K562 (cell line): ENCODE measurements around the gene NBEAL1. TPM values are rescaled to one million over a fixed set of nuclear protein-coding genes. Genes with fewer than 3 reads are reported as not detected.
"Not testable (repeated sequence)": the region's sequence is repeated elsewhere in the genome, so short reads cannot be mapped to it uniquely, and the experiment has no call there.

ENCODE experiments used
- ATAC-seq: fragments of 200-7000 bp; cut with Tn5 transposase; 3 replicates; pipeline ENCODE4 v1.9.1; 2020; ENCODE audit warnings: moderate library complexity
- BruUV-seq: library from RNA; stranded (reverse); fragments of 400-500 nt; replicated peaks from 2 replicates; lab custom pipeline; 2021; lab: Mats Ljungman, UMichigan
- CTCF ChIA-PET: fragments of 300-600 bp; formaldehyde crosslinking; extraction: SDS; loops from one replicate; lab custom pipeline; 2021; ENCODE audit warnings: low intra/inter-chr PET ratio; lab: Yijun Ruan, JAX
- POLR2A ChIA-PET: fragments of 300-600, 350-650 bp; sonication (Branson Sonifier 250); formaldehyde crosslinking; extraction: SDS; loops from one replicate; lab custom pipeline; 2021; ENCODE audit warnings: antibody characterized with exemption, inconsistent platforms; lab: Yijun Ruan, JAX
- DNase-seq, 4 experiments: peaks; one replicate each; pipeline versions ENCODE4 v3.0.0 to v3.0.0-alpha.2; 2011 to 2018; ENCODE audit warnings: low spot score in 3 of 4, mixed read lengths in 3 of 4; ENCODE audit errors: extremely low read depth in 1 of 4
- FAIRE-seq: peaks from 2 replicates; lab custom pipeline; 2011; peaks lifted over from hg19 to GRCh38; lab: Jason Lieb, UNC
- H2AFZ ChIP-seq: 2 replicates; pipeline ENCODE4 v1.6.0; 2011; ENCODE audit warnings: low read depth, low read length, control low read depth, inconsistent platforms
- H3K27ac ChIP-seq: fragments of 200-600 bp; 3 replicates; pipeline ENCODE4 v1.8.0; 2011; ENCODE audit warnings: low read depth, mild to moderate bottlenecking, control low read depth, inconsistent platforms, low read length, moderate library complexity, mixed read lengths; ENCODE audit errors: extremely low read depth
- H3K27me3 ChIP-seq, 2 experiments: fragments of 300-600 bp in 1 of 2; 2 replicates in 1 of 2; 3 replicates in 1 of 2; pipeline versions ENCODE4 v1.6.0 to v1.8.0; 2011; ENCODE audit warnings: inconsistent platforms in 2 of 2, low read length in 2 of 2, mild to moderate bottlenecking in 1 of 2, mixed read lengths in 1 of 2, moderate library complexity in 1 of 2; ENCODE audit not compliant: control insufficient read depth in 2 of 2, insufficient read depth in 2 of 2
- H3K36me3 ChIP-seq: fragments of 300-600 bp; 3 replicates; pipeline ENCODE4 v1.8.0; 2011; ENCODE audit warnings: mild to moderate bottlenecking, low read length, inconsistent platforms; ENCODE audit not compliant: control insufficient read depth, insufficient read depth
- H3K4me1 ChIP-seq, 2 experiments: fragments of 200-600 bp in 1 of 2; replicated peaks in 1 of 2; 2 replicates in 1 of 2; 3 replicates in 1 of 2; pipeline versions ENCODE4 v1.5.1 to v1.8.0; 2011; ENCODE audit warnings: inconsistent platforms in 2 of 2, low read length in 2 of 2, mild to moderate bottlenecking in 1 of 2, mixed read lengths in 1 of 2, moderate library complexity in 1 of 2; ENCODE audit not compliant: control insufficient read depth in 2 of 2, insufficient read depth in 2 of 2
- H3K4me2 ChIP-seq: 2 replicates; pipeline ENCODE4 v1.6.1; 2011; ENCODE audit warnings: low read length, control low read depth, inconsistent platforms, mixed read lengths; ENCODE audit not compliant: insufficient read depth
- H3K4me3 ChIP-seq: fragments of 200-600 bp; sonication (generic), shearing (Covaris generic); 2 replicates; pipeline ENCODE4 v1.5.1; 2016; ENCODE audit warnings: control low read depth, inconsistent platforms
- H3K79me2 ChIP-seq: fragments of 200-600 bp; 3 replicates; pipeline ENCODE4 v1.8.0; 2011; ENCODE audit warnings: low read length, inconsistent platforms; ENCODE audit not compliant: control insufficient read depth, insufficient read depth
- H3K9ac ChIP-seq, 2 experiments: 2 replicates each; pipeline versions ENCODE4 v1.6.0 to v1.6.1; 2011; ENCODE audit warnings: low read depth in 2 of 2, low read length in 2 of 2, control low read depth in 1 of 2, inconsistent platforms in 1 of 2, mild to moderate bottlenecking in 1 of 2, mixed read lengths in 1 of 2; ENCODE audit not compliant: insufficient read depth in 1 of 2
- H3K9me1 ChIP-seq: one replicate; pipeline ENCODE4 v1.6.0; 2011; ENCODE audit warnings: inconsistent platforms, mild to moderate bottlenecking, low read length, moderate library complexity; ENCODE audit not compliant: control insufficient read depth, insufficient read depth
- H3K9me3 ChIP-seq: replicated peaks from 2 replicates; pipeline ENCODE4 v1.5.1; 2011; ENCODE audit warnings: low read depth, low read length, inconsistent platforms; ENCODE audit not compliant: control insufficient read depth, insufficient read depth
- H4K20me1 ChIP-seq: replicated peaks from 2 replicates; pipeline ENCODE4 v1.6.1; 2011; ENCODE audit warnings: low read length, inconsistent platforms, mixed read lengths; ENCODE audit not compliant: control insufficient read depth, insufficient read depth
- ELK3 ChIP-seq: fragments of 450-650 bp; formaldehyde crosslinking; IDR thresholded peaks from 2 replicates; pipeline ENCODE4 v1.4.0; 2020; ENCODE audit warnings: mild to moderate bottlenecking
- HOXB6 ChIP-seq: fragments of 250-450 bp; sonication (Bioruptor Pico); IDR thresholded peaks from 2 replicates; pipeline ENCODE4 v1.5.1; 2022; ENCODE audit warnings: mild to moderate bottlenecking, borderline replicate concordance
- PRMT5 ChIP-seq: sonication (generic); formaldehyde crosslinking; IDR thresholded peaks from 2 replicates; pipeline ENCODE4 v1.5.0; 2020; ENCODE audit warnings: missing genetic modification reagents
- RBFOX2 ChIP-seq: fragments of 200-400 bp; formaldehyde crosslinking; IDR thresholded peaks from 2 replicates; pipeline ENCODE4 v1.6.1; 2017; ENCODE audit warnings: low read depth, mild to moderate bottlenecking, low read length, moderate library complexity
- RBM14 ChIP-seq: fragments of 200-400 bp; formaldehyde crosslinking; IDR thresholded peaks from 2 replicates; pipeline ENCODE4 v1.6.1; 2018; ENCODE audit warnings: low read depth, mild to moderate bottlenecking, low read length, moderate library complexity, borderline replicate concordance; ENCODE audit not compliant: insufficient read depth
- SLC30A9 ChIP-seq: fragments of 250-450 bp; sonication (Bioruptor Pico); IDR thresholded peaks from 2 replicates; pipeline ENCODE4 v1.8.0; 2022; ENCODE audit warnings: mild to moderate bottlenecking, moderate library complexity
- TOE1 ChIP-seq, 2 experiments: fragments of 450-650 bp in 1 of 2; sonication (generic) in 1 of 2; formaldehyde crosslinking in 1 of 2; IDR thresholded peaks; 2 replicates each; pipeline versions ENCODE4 v1.7.1 to v1.8.0; 2016 to 2022; ENCODE audit warnings: borderline replicate concordance in 2 of 2, mild to moderate bottlenecking in 2 of 2, antibody characterized with exemption in 1 of 2, inconsistent platforms in 1 of 2, low read depth in 1 of 2, missing genetic modification reagents in 1 of 2, moderate library complexity in 1 of 2
- ZNF79 ChIP-seq: fragments of 250-450 bp; sonication (Bioruptor Pico); IDR thresholded peaks from 2 replicates; pipeline ENCODE4 v1.4.0; 2020; ENCODE audit warnings: low read depth, mild to moderate bottlenecking, moderate library complexity
- WGBS: fragments of 100-300 bp; shearing (Covaris generic); methylation state at CpG from one replicate; pipeline ENCODE4 v1.1.6; 2016; ENCODE audit warnings: low coverage, mixed read lengths; ENCODE audit not compliant: insufficient coverage; ENCODE audit errors: missing lambda C conversion rate; 5-methylcytosine and 5-hydroxymethylcytosine counted together
- in situ Hi-C: fragments of 300-500 bp; cut with MboI; formaldehyde crosslinking; loops from 4 replicates; pipeline ENCODE4 v1.15.0; 2018; ENCODE audit warnings: inconsistent platforms, mixed read lengths
- intact Hi-C: fragments of 100-400 bp; cut with micrococcal nuclease; formaldehyde crosslinking; loops from 2 replicates; pipeline ENCODE4 v1.14.2; 2022
- polyA plus RNA-seq, 8 experiments: library from polyadenylated mRNA; depleted of rRNA in 4 of 8; stranded (reverse) in 5 of 8; unstranded in 3 of 8; fragments of >200 nt; fragmentation: Nextera tagmentation in 2 of 8; fragmentation: Illumina TruSeq in 1 of 8; extraction: Ambion mirVana in 2 of 8; extraction: Trizol in 1 of 8; gene quantifications; 2 replicates each; pipeline versions ENCODE4 v1.2.1 to v1.2.3, GENCODE V29; 2011 to 2014; ENCODE audit warnings: inconsistent platforms in 1 of 8, missing spikeins in 1 of 8
- total RNA-seq, 7 experiments: library from RNA; depleted of rRNA in 6 of 7; stranded (reverse); fragments of >200 nt in 6 of 7; fragmentation: Illumina TruSeq in 2 of 7; extraction: Trizol in 2 of 7; gene quantifications; 2 replicates each; pipeline versions ENCODE4 v1.2.1 to v1.2.3, GENCODE V29; 2011 to 2021; ENCODE audit warnings: low replicate concordance in 1 of 7

Gene NBEAL1
- total and polyA plus RNA-seq, 9 of the 15 experiments (the other 6 are each of a cell fraction or from before 2014, with no cell fraction given) = 2.1 to 13.5 (median 7.3) TPM

DNA sequence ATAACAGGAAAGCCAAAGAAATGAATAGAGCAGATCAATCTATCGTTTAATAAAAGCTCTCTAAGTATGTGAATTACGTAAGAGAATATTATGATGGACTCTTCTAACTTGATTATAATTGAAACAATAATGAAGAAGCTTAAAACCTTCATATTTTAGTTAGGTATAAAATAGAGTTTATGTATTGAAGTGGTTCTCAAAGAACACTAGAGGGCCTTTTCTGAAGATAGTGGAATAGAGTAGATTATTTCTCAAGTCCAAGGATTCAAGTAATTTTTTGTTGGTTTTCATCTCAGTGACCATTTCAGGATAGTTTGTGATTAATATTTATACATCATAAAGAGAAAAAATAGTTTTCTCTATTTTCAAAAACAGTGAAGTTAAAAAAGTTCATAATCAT lies 97.7 kb downstream of the NBEAL1 start:
- ATAC-seq (no peak), FAIRE-seq (no peak), DNase-seq (no peak)
- no TSS peak for BruUV-seq
- CTCF ChIA-PET = no interaction called here
- in situ Hi-C loops = no loop called here
- Histone ChIP-seq H3K4me2 (no peak overlapping the region), H3K4me3 (no peak overlapping the region), H3K36me3 (peaks cover 18% of the 10 kb centered on the region; the same call in 2 of the 3 replicates), H3K9me1 (no peaks in the 10 kb centered on the region), H4K20me1 (no peaks in the 10 kb centered on the region), H3K27me3 (no peaks in the 10 kb centered on the region), H3K4me1 (no peaks in the 10 kb centered on the region), H3K27ac (no peak overlapping the region), H3K79me2 (no peaks in the 10 kb centered on the region), H3K9me3 (no peaks in the 10 kb centered on the region), H3K9ac (no peak overlapping the region), H2AFZ (no peak overlapping the region)
- intact Hi-C loops = no loop called here
- WGBS = 81% methylated on average over 2 of the region's 2 CpGs
- POLR2A ChIA-PET = no interaction called here
- no peak for TF ChIP-seq TOE1 (IDR thresholded peaks at IDR 0.05; ENCODE audit: borderline replicate concordance)
- TF ChIP-seq TOE1 (CRISPR knock-in tag; IDR thresholded peaks at IDR 0.05; ENCODE audit: borderline replicate concordance, low read depth) = no peak
- TF ChIP-seq PRMT5 = no peak
- TF ChIP-seq HOXB6 (CRISPR knock-in tag) = no peak
- no peak for TF ChIP-seq RBM14
- TF ChIP-seq RBFOX2 = no peak
- TF ChIP-seq SLC30A9 (CRISPR knock-in tag) = no peak
- TF ChIP-seq ELK3 (CRISPR knock-in tag) = no peak
- no peak for TF ChIP-seq ZNF79 (CRISPR knock-in tag)
- TF ChIP-seq, all 486 proteins: peak for 0

DNA sequence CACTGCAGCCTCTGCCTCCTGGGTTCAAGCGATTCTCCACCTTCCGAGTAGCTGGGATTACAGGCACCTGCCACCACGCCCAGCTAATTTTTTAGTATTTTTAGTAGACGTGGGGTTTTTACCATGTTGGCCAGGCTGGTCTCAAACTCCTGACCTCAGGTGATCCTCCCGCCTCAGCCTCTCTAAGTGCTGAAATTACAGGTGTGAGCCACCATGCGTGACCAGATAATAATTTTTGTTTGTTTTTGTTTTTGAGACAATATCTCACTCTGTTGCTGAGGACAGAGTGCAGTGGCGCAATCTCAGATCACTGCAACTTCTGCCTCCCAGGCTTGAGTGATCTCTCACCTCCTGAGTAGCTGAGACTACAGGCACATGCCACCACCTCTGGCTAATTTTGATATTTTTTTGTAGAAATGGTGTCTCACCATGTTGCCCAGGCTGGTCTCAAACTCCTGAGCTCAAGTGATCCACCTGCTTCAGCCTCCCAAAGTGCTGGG lies 100.6 kb downstream of the NBEAL1 start:
- ATAC-seq, H3K27me3 ChIP-seq, POLR2A ChIA-PET, intact Hi-C loops, H3K9me1 ChIP-seq, H3K4me3 ChIP-seq, H4K20me1 ChIP-seq, H3K79me2 ChIP-seq, in situ Hi-C loops, DNase-seq, FAIRE-seq, H3K9ac ChIP-seq, BruUV-seq, H3K4me2 ChIP-seq, H3K27ac ChIP-seq, H3K36me3 ChIP-seq, H3K4me1 ChIP-seq, CTCF ChIA-PET, H3K9me3 ChIP-seq, H2AFZ ChIP-seq: not testable (repeated sequence)
- 83% methylated on average over 7 of the region's 7 CpGs for WGBS
